Left colon (tissue), 2 donors: ENCODE results near the gene HNRNPUL2. TPM values are rescaled to one million over a fixed set of nuclear protein-coding genes. Genes with fewer than 3 reads are reported as not detected.

Experiments used
- ATAC-seq: fragments of 200-7000 bp; cut with Tn5 transposase; one replicate; pipeline ENCODE4 v1.9.1; 2020; ENCODE audit warnings: mild to moderate bottlenecking, moderate library complexity
- DNase-seq, 2 donors: peaks; one replicate each; pipeline ENCODE4 v3.0.0-alpha.2; 2020
- intact Hi-C, 2 donors: fragments of 100-400 bp; cut with DNase I in 1 of 2; cut with micrococcal nuclease in 1 of 2; formaldehyde crosslinking; loops; one replicate each; pipeline versions ENCODE4 v1.11.2 to v1.14.0; 2022; cut with DNase I, micrococcal nuclease
- total RNA-seq, 2 donors: library from RNA; stranded (reverse); fragmentation: NEBNext Ultra II Directional; extraction: Animal tissue kit (Norgen Biotek cat#: 25700); gene quantifications; one replicate each; pipeline ENCODE4 v1.2.1, GENCODE V29; 2021
- donor health status: DM: no; HTN: no; CAD: no.
- donor health status: DM: yes; HTN: yes; CAD: no.

The HNRNPUL2 gene
- total RNA-seq, 2 donors from 2014 or later: 47.5 to 54.2 TPM

- ATAC-seq: peak; percentile 64
- peak; percentile 89 to 94 for DNase-seq
- intact Hi-C loops: no loop called here
Measured at GRCh38 chr11:62728171-62728988, 1.1 kb upstream of the HNRNPUL2 start, which contains the start of gene TTC9C. Gene TTC9C (plus strand): TSS chr11:62728486. CDS start chr11:62728849, 363 bp downstream.

DNA sequence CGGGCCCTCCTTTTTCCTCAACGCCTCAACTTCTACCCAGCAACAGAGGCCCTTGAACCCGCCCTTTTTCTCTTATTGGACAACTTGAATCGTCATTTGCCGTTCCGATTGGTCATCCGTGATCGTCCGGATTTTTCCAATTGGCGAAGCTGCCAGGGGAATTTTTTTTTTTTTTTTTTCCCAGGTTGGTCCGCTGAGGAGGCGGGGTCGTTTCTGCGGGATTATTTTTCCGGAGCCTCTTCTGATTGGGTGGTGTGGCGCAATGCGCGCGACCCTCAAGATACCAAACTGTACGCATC lies 564 bp upstream of the HNRNPUL2 start:
- DNase-seq (peak; percentile 84 to 92), ATAC-seq (peak; percentile 69)
- intact Hi-C loops: no loop called here

- intact Hi-C loops: no loop called here
- DNase-seq: no peak
- peak; percentile 30 for ATAC-seq
Measured at GRCh38 chr11:62726915-62727164, 417 bp downstream of the HNRNPUL2 start.

DNA sequence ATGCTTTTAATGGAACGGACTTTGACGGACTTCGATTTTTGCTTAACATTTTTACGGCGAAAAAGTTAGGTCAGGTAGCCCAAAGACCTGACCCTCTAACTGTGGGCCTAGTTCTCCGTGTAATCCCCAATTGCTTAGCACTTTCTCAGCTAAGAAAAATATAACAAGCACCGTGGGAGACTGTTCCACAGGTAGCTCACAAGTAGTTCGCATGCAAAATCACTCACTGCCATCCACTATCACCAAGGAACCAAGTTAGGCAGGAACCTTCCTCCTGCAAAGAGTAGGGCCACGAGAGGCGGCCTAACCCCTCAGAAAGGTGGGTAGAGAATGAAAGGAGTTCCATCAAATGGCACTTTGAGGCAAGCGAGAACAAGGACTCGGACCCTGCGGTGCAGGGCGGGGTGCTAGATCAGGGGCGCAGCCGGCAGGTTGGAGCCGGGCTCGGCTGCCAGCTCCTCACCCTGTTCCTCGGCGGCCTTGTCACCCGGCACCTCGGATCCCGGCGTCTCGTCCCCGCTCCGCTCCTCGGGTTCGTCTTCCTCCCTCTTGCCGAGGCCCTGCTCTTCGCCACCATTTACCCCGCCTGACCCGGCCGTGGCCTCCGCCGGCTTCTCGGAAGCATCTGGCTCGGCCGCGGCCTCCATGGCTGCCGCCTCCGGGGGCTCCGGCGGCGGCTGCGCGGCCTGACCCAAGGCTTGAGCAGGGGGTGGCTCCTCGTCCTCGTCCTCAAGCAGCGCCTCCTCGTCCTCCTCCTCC lies 922 bp downstream of the HNRNPUL2 start:
- intact Hi-C loops: no loop called here
- DNase-seq (no peak), ATAC-seq (no peak)

GRCh38 chr11:62725646-62726045 lies 1.6 kb downstream of the HNRNPUL2 start:
- DNase-seq: no peak
- no peak for ATAC-seq
- intact Hi-C loops: no loop called here

DNA sequence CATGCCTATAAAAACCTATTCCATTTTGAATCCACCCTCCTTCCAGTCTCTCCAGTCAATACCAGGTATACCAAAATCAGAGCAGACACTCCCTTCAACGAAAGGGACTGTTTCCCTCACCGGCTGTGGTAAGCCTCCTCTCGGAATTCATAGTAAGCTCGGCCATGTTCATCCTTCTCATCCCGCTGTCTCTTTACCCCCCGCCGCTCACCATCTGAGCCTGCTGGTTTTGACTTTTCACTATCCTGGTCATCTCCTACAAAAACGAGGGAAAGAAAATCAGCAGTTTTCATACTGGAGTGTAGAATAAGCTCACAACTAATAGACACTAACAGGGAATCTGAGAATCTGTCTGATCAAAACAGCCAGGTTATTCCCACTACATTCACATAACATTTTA lies 3.1 kb downstream of the HNRNPUL2 start:
- no peak for ATAC-seq
- no peak for DNase-seq
- intact Hi-C loops: no loop called here

- no peak for ATAC-seq
Measured at GRCh38 chr11:62721994-62722393, 5.3 kb downstream of the HNRNPUL2 start.

DNA sequence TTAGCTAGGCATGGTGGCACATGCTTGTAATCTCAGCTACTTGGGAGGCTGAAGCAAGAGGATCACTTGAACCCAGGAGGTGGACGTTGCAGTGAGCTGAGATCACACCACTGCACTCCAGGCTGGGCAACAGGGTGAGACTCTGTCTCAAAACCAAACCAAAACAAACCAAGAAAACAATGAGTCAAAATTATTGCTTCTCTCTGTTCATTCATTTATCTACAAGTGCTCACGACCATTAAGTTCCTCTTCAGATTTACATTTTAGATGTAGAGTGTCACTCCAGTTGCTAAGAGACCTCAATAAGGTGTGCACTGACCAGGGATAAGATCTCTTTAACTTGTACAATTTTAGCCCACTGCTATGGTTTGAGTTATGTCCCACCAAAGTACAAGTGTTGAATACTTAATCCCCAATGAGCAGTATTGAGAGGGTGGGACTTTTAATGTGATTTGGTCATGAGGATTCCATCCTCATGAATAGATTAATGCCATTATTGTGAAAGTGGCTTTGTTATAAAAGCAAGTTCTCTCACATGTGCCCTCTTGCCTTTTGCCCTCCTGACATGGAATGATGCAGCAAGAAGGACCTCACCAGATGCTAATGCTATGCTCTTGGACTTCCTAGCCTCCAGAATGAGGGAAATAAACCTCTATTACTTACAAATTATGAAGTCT lies 7.8 kb downstream of the HNRNPUL2 start:
- no peak for ATAC-seq
- intact Hi-C loops: no loop called here
- DNase-seq: no peak

More at GRCh38 chr11:62721994-62722393, 5.3 kb downstream of the HNRNPUL2 start:
- intact Hi-C loops: no loop called here
- DNase-seq: no peak

- ATAC-seq (no peak), DNase-seq (no peak)
- intact Hi-C loops: no loop called here
Measured at GRCh38 chr11:62716816-62717215, 10.4 kb downstream of the HNRNPUL2 start.

DNA sequence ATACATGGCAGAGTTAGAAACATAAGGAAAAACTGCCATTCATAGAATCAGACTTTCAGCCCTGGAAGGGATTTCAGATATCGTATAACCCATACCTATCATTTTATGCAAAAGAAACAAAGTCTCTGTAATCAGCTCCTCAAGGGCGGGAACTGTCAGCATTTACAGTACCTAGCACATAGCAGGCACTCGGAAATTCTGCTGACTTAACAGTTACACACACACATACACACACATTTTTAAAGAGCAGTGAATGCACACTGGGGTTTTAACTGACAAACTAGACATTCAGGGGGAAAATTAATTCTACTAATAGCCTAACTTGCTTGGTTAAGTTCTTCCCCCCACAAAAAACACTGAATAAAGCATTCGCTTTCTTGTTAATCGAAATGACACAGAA lies 11.1 kb downstream of the HNRNPUL2 start:
- DNase-seq (no peak), ATAC-seq (no peak)
- intact Hi-C loops: no loop called here

GRCh38 chr11:62715150-62716130 lies 11.8 kb downstream of the HNRNPUL2 start:
- no peak for ATAC-seq
- DNase-seq: no peak
- intact Hi-C loops: no loop called here

DNA sequence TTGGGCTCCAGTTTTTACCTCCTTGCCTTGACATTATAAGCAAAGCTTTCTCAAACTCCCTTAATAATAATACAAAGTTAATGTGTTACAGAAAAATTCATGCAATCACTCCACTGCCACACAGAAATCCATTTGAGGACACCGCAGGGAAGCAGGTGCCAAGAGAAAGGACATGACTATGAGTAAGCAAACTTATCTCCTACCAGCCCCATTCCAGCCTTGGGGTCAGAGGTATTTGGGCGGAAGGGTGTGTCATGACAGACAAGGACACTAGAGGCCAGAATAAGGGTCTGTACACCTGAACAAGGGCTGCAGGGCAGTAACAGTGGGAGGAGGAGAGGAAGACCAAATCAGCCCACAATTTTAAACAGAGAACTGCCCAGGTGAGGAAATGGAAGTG lies 13.9 kb downstream of the HNRNPUL2 start:
- DNase-seq: peak; percentile 38 to 65
- ATAC-seq: peak; percentile 38
- intact Hi-C loops: no loop called here

DNA sequence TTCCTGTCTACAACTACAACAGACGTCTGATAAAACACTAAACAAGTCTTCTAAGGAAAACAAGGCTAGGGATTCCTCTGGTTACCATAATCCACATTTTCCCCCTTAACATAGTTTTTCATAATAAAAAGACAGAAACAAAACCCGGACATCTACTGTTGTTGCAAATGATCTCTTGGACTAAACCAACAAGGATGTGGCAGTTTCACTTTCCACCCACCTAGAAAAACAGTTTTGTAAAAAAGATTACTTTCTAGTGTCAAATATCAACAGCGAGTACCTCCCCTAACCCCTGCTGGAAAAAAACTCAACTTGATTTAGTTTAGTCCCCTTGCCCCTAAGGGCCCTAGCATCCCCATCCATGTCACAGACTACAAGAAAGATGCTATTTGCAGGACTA lies 14.4 kb downstream of the HNRNPUL2 start:
- intact Hi-C loops: no loop called here
- no peak for ATAC-seq
- DNase-seq: no peak

DNA sequence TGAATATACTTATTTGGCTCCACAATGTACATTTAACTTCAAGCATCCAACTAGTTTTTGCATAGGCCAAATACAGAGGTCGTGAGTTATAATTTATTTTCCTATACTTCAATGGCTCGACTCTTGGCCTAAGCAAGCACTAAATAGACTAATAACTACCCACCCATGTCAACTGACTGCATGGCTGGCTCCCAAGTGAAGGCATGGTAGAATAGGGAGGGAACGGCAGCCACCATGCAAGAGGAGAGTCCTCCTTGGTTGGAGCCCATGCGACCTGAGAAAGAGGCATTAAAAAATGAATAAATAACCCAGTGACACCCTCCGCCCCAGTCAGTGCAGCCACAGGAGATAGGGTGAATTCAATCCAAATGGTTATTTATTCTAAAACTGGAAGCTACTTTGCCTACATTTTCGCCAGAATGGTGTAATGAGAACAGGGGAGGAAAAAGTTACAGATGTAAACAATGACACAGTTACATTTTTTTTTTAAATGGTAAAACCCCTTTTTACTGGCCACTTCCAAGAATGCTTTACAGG lies 14.9 kb downstream of the HNRNPUL2 start:
- ATAC-seq (no peak), DNase-seq (no peak)
- intact Hi-C loops: no loop called here

- intact Hi-C loops: no loop called here
- DNase-seq (no peak), ATAC-seq (no peak)
Measured at GRCh38 chr11:62710001-62710345, 17.3 kb downstream of the HNRNPUL2 start.

- intact Hi-C loops: no loop called here
- ATAC-seq (peak; percentile 74), DNase-seq (peak; percentile 98 to 99)
Measured at GRCh38 chr11:62709247-62710000, 17.8 kb downstream of the HNRNPUL2 start.

DNA sequence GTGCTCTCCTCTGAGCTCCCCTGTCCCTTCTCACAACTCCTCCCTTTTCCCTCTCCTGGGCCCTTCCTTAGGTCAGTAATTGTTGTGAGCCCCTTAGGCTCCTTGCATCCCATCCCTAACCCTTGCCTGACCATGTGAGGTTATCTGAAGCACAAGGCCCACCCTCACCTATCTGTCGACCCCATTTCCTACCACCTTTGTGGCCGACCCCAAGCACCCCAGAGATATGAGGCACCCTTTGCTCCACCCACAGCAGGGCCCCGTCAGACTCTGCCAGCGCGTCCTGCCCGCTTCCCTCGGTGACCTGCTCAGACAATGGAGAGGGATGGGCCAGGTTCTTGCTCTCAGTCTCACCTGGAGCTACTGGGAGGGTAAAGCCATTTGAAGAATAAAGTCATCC lies 18.5 kb downstream of the HNRNPUL2 start:
- peak; percentile 55 to 69 for DNase-seq
- ATAC-seq: peak; percentile 30
- intact Hi-C loops: no loop called here

GRCh38 chr11:62708392-62708791 lies 18.9 kb downstream of the HNRNPUL2 start:
- intact Hi-C loops: no loop called here
- DNase-seq: peak in 1 of 2 donors; percentile 16
- no peak for ATAC-seq
